Measurements from ENCODE around the gene NHS.

Gene NHS

GRCh38 chrX:17737986-17738713 lies 363.1 kb downstream of the NHS start:
- no peaks in the 10 kb centered on the region for H3K9me3 ChIP-seq (ENCODE audit: insufficient read depth, low read length, severe bottlenecking)
- no peak overlapping the region for H2AFZ ChIP-seq (ENCODE audit: low read depth, low read length)
- no peak overlapping the region for H3K4me3 ChIP-seq (ENCODE audit: low read depth in 1 of 2, low read length in 2 of 2)
- H3K4me1 ChIP-seq (ENCODE audit: insufficient read depth, low read length) = no peaks in the 10 kb centered on the region
- DNase-seq (no peak), ATAC-seq (ENCODE audit: insufficient read depth, low read depth) (no peak)
- no peak overlapping the region for H3K27ac ChIP-seq (ENCODE audit: low read length)
- H3K4me2 ChIP-seq (ENCODE audit: insufficient read depth, low read length) = no peak overlapping the region
- TF ChIP-seq, protein P1, sequence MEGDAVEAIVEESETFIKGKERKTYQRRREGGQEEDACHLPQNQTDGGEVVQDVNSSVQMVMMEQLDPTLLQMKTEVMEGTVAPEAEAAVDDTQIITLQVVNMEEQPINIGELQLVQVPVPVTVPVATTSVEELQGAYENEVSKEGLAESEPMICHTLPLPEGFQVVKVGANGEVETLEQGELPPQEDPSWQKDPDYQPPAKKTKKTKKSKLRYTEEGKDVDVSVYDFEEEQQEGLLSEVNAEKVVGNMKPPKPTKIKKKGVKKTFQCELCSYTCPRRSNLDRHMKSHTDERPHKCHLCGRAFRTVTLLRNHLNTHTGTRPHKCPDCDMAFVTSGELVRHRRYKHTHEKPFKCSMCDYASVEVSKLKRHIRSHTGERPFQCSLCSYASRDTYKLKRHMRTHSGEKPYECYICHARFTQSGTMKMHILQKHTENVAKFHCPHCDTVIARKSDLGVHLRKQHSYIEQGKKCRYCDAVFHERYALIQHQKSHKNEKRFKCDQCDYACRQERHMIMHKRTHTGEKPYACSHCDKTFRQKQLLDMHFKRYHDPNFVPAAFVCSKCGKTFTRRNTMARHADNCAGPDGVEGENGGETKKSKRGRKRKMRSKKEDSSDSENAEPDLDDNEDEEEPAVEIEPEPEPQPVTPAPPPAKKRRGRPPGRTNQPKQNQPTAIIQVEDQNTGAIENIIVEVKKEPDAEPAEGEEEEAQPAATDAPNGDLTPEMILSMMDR (IDR thresholded peaks at IDR 0.05; ENCODE audit: borderline replicate concordance, extremely low read depth, low read length, poor library complexity, severe bottlenecking) = no peak
- TF ChIP-seq EZH2 (IDR thresholded peaks at IDR 0.05; ENCODE audit: borderline replicate concordance, low read depth, low read length, severe bottlenecking) = no peak
- no peaks in the 10 kb centered on the region for H3K36me3 ChIP-seq (ENCODE audit: insufficient read depth, low read length)
- no peak overlapping the region for H3K9ac ChIP-seq (ENCODE audit: low read depth, low read length)
- no peaks in the 10 kb centered on the region for H3K79me2 ChIP-seq (ENCODE audit: insufficient read depth, low read length)
- H3K27me3 ChIP-seq (ENCODE audit: insufficient read depth, low read length, poor library complexity) = no peaks in the 10 kb centered on the region
- H4K20me1 ChIP-seq (ENCODE audit: insufficient read depth, low read length) = no peaks in the 10 kb centered on the region

DNA sequence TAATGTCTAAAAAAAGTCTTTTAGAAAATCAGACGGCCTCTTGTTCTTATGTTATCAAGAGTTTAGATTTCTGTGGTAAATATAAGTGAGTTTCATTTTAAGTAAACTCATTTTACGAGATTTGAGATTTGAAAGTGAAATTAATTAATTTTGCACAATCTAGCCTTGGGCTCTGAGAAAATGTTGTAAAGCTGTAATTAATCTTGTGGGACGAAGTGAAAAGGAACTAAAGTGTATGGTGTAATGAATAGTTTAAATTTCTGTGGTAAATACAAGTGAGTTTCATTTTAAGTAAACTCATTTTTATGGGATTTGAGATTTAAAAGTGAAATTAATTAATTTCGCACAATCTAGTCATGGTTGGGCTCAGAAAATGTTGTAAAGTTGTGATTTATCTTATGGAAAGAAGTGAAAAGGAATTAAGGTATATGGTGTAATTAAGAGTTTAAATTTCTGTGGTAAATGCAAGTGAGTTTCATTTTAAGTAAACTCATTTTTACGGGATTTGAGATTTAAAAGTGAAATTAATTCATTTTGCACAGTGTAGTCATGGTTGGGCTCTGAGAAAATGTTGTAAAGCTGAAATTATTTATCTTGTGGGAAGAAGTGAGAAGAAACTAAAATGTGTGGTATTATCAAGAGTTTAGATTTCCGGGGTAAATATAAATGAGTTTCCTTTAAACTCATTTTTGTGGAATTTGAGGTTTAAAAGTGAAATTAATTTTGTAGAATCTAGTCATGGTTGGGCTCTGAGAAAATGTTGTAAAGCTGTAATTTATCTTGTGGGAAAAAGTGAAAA lies 363.9 kb downstream of the NHS start:
- Histone ChIP-seq H3K79me2 (ENCODE audit: insufficient read depth, low read length) (no peaks in the 10 kb centered on the region), H3K4me1 (ENCODE audit: insufficient read depth, low read length) (no peaks in the 10 kb centered on the region), H3K4me2 (ENCODE audit: insufficient read depth, low read length) (no peak overlapping the region), H2AFZ (ENCODE audit: low read depth, low read length) (no peak overlapping the region), H3K9ac (ENCODE audit: low read depth, low read length) (no peak overlapping the region), H3K9me3 (ENCODE audit: insufficient read depth, low read length, severe bottlenecking) (no peaks in the 10 kb centered on the region), H3K27me3 (ENCODE audit: insufficient read depth, low read length, poor library complexity) (no peaks in the 10 kb centered on the region), H4K20me1 (ENCODE audit: insufficient read depth, low read length) (no peaks in the 10 kb centered on the region), H3K27ac (ENCODE audit: low read length) (no peak overlapping the region), H3K4me3 (ENCODE audit: low read depth in 1 of 2, low read length in 2 of 2) (no peak overlapping the region), H3K36me3 (ENCODE audit: insufficient read depth, low read length) (no peaks in the 10 kb centered on the region)
- DNase-seq (no peak), ATAC-seq (ENCODE audit: insufficient read depth, low read depth) (no peak)
- TF ChIP-seq, protein P1 (IDR thresholded peaks at IDR 0.05; ENCODE audit: borderline replicate concordance, extremely low read depth, low read length, poor library complexity, severe bottlenecking) = no peak
- TF ChIP-seq EZH2 (IDR thresholded peaks at IDR 0.05; ENCODE audit: borderline replicate concordance, low read depth, low read length, severe bottlenecking) = no peak

- DNase-seq = no peak
- Histone ChIP-seq H3K27ac (ENCODE audit: low read length) (no peak overlapping the region), H3K36me3 (ENCODE audit: insufficient read depth, low read length) (no peaks in the 10 kb centered on the region), H3K4me1 (ENCODE audit: insufficient read depth, low read length) (no peaks in the 10 kb centered on the region), H3K9me3 (ENCODE audit: insufficient read depth, low read length, severe bottlenecking) (no peaks in the 10 kb centered on the region), H3K27me3 (ENCODE audit: insufficient read depth, low read length, poor library complexity) (no peaks in the 10 kb centered on the region), H3K4me2 (ENCODE audit: insufficient read depth, low read length) (no peak overlapping the region), H4K20me1 (ENCODE audit: insufficient read depth, low read length) (no peaks in the 10 kb centered on the region), H3K4me3 (ENCODE audit: low read depth in 1 of 2, low read length in 2 of 2) (no peak overlapping the region), H2AFZ (ENCODE audit: low read depth, low read length) (no peak overlapping the region), H3K79me2 (ENCODE audit: insufficient read depth, low read length) (no peaks in the 10 kb centered on the region), H3K9ac (ENCODE audit: low read depth, low read length) (no peak overlapping the region)
- no peak for ATAC-seq (ENCODE audit: insufficient read depth, low read depth)
- TF ChIP-seq EZH2 (IDR thresholded peaks at IDR 0.05; ENCODE audit: borderline replicate concordance, low read depth, low read length, severe bottlenecking) = no peak
- TF ChIP-seq, protein P1 (IDR thresholded peaks at IDR 0.05; ENCODE audit: borderline replicate concordance, extremely low read depth, low read length, poor library complexity, severe bottlenecking) = no peak
These were observed 365.4 kb downstream of the NHS start for GRCh38 chrX:17740137-17741122.
